LNCAP (cell line): Measurements from ENCODE around the gene BCAR1.

Experiments
- CTCF ChIP-seq: fragments of 450-650 bp; IDR thresholded peaks from 2 replicates; pipeline ENCODE4 v1.5.1; 2017; ENCODE audit warnings: mild to moderate bottlenecking

Gene BCAR1

GRCh38 chr16:75289189-75289588, 37.8 kb upstream of the BCAR1 start:
- TF ChIP-seq CTCF: no peak

GRCh38 chr16:75288596-75289120, 37.2 kb upstream of the BCAR1 start:
- TF ChIP-seq CTCF: no peak

GRCh38 chr16:75288181-75288580, 36.8 kb upstream of the BCAR1 start:
- TF ChIP-seq CTCF: no peak

- TF ChIP-seq CTCF: no peak
These were observed 36.3 kb upstream of the BCAR1 start for GRCh38 chr16:75287708-75288107.

- TF ChIP-seq CTCF: no peak
These were observed 35.0 kb upstream of the BCAR1 start for GRCh38 chr16:75286389-75286788.

GRCh38 chr16:75282466-75283281, 31.2 kb upstream of the BCAR1 start:
- TF ChIP-seq CTCF: no peak

GRCh38 chr16:75281826-75282225, 30.4 kb upstream of the BCAR1 start:
- TF ChIP-seq CTCF: no peak
